Loucy (cell line): Measurements from ENCODE around the gene GPN1.

Experiments
- H2AFZ ChIP-seq: fragments of 200-600 bp; sonication (generic); 2 replicates; pipeline ENCODE4 v1.6.0; 2016; ENCODE audit warnings: antibody characterized with exemption, mild to moderate bottlenecking, low read length, moderate library complexity
- H3F3A ChIP-seq: fragments of 200-600 bp; 2 replicates; pipeline ENCODE4 v1.6.0; 2016; ENCODE audit warnings: antibody characterized with exemption, low read depth, mild to moderate bottlenecking
- H3K27me3 ChIP-seq: fragments of 200-600 bp; sonication (generic); 2 replicates; pipeline ENCODE4 v1.6.1; 2014; ENCODE audit warnings: low read length, mild to moderate bottlenecking; ENCODE audit not compliant: insufficient read depth, poor library complexity, severe bottlenecking
- H3K36me3 ChIP-seq: fragments of 200-600 bp; sonication (generic); 2 replicates; pipeline ENCODE4 v1.6.1; 2016; ENCODE audit warnings: low read length; ENCODE audit not compliant: insufficient read depth
- H3K4me1 ChIP-seq: fragments of 200-600 bp; sonication (generic); 2 replicates; pipeline ENCODE4 v1.5.1; 2014; ENCODE audit warnings: low read length, mild to moderate bottlenecking; ENCODE audit not compliant: insufficient read depth, poor library complexity, severe bottlenecking
- H3K4me2 ChIP-seq: fragments of 200-600 bp; sonication (generic); 2 replicates; pipeline ENCODE4 v1.6.0; 2014; ENCODE audit warnings: antibody characterized with exemption, low read length, low read depth, mild to moderate bottlenecking; ENCODE audit not compliant: poor library complexity, severe bottlenecking
- H3K4me3 ChIP-seq: fragments of 200-600 bp; sonication (generic); 2 replicates; pipeline ENCODE4 v1.5.1; 2014; ENCODE audit warnings: low read length, mild to moderate bottlenecking, mixed read lengths; ENCODE audit not compliant: poor library complexity, severe bottlenecking
- H3K79me2 ChIP-seq: fragments of 200-600 bp; sonication (generic); 2 replicates; pipeline ENCODE4 v1.6.1; 2014; ENCODE audit warnings: low read length; ENCODE audit not compliant: insufficient read depth
- H3K9ac ChIP-seq: fragments of 200-600 bp; sonication (generic); 2 replicates; pipeline ENCODE4 v1.6.0; 2014; ENCODE audit warnings: mild to moderate bottlenecking, low read depth, low read length, moderate library complexity; ENCODE audit not compliant: poor library complexity, severe bottlenecking
- H3K9me2 ChIP-seq: fragments of 200-600 bp; sonication (generic); replicated peaks from 2 replicates; pipeline ENCODE4 v1.6.1; 2016; ENCODE audit warnings: low read depth, low read length, mixed read lengths
- H3K9me3 ChIP-seq: fragments of 200-600 bp; sonication (generic); 2 replicates; pipeline ENCODE4 v1.6.1; 2014; ENCODE audit warnings: mild to moderate bottlenecking, antibody characterized with exemption, low read length, low read depth; ENCODE audit not compliant: insufficient read depth
- H4K20me1 ChIP-seq: fragments of 200-600 bp; sonication (generic); 2 replicates; pipeline ENCODE4 v1.6.0; 2014; ENCODE audit warnings: antibody characterized with exemption, low read length, mild to moderate bottlenecking; ENCODE audit not compliant: insufficient read depth, poor library complexity, severe bottlenecking
- CTCF ChIP-seq: fragments of 200-600 bp; sonication (generic); conservative IDR thresholded peaks from 2 replicates; pipeline ENCODE4 v1.5.1; 2014; ENCODE audit warnings: mild to moderate bottlenecking, antibody characterized with exemption, low read length
- EZH2phosphoT487 ChIP-seq: fragments of 200-600 bp; IDR thresholded peaks from 2 replicates; pipeline ENCODE4 v1.6.1; 2018; ENCODE audit warnings: antibody characterized with exemption, mild to moderate bottlenecking, moderate library complexity, borderline replicate concordance

The GPN1 gene

GRCh38 chr2:27685577-27685976 lies 56.7 kb downstream of the GPN1 start:
- H4K20me1 ChIP-seq: no peaks in the 10 kb centered on the region
- H3K4me1 ChIP-seq: peaks cover 14% of the 10 kb centered on the region
- H3K36me3 ChIP-seq: peaks cover 23% of the 10 kb centered on the region; the same call in 1 of the 2 replicates
- no peaks in the 10 kb centered on the region for H3K9me2 ChIP-seq
- no peak overlapping the region for H2AFZ ChIP-seq
- TF ChIP-seq CTCF (no peak), EZH2phosphoT487 (no peak)
- peak overlapping the region; percentile 64 for H3K9ac ChIP-seq
- H3K9me3 ChIP-seq: no peaks in the 10 kb centered on the region
- H3K4me2 ChIP-seq: peak overlapping the region; percentile 62
- peaks cover 3% of the 10 kb centered on the region for H3F3A ChIP-seq
- H3K4me3 ChIP-seq: peak overlapping the region; percentile 58
- no peaks in the 10 kb centered on the region for H3K79me2 ChIP-seq
- H3K27me3 ChIP-seq: no peaks in the 10 kb centered on the region

GRCh38 chr2:27687232-27687631 lies 58.4 kb downstream of the GPN1 start:
- H3K79me2 ChIP-seq: no peaks in the 10 kb centered on the region
- H3K4me2 ChIP-seq: no peak overlapping the region
- TF ChIP-seq CTCF (no peak), EZH2phosphoT487 (no peak)
- no peaks in the 10 kb centered on the region for H3K9me2 ChIP-seq
- peaks cover 23% of the 10 kb centered on the region; the same call in 1 of the 2 replicates for H3K36me3 ChIP-seq
- H3K9ac ChIP-seq: no peak overlapping the region
- H3K4me3 ChIP-seq: no peak overlapping the region
- no peaks in the 10 kb centered on the region for H4K20me1 ChIP-seq
- H3K9me3 ChIP-seq: no peaks in the 10 kb centered on the region
- no peak overlapping the region for H2AFZ ChIP-seq
- H3K4me1 ChIP-seq: peaks cover 14% of the 10 kb centered on the region
- no peaks in the 10 kb centered on the region for H3K27me3 ChIP-seq
- H3F3A ChIP-seq: peaks cover 3% of the 10 kb centered on the region

- H3F3A ChIP-seq: peaks cover 3% of the 10 kb centered on the region
- H3K9me3 ChIP-seq: no peaks in the 10 kb centered on the region
- no peak overlapping the region for H3K4me2 ChIP-seq
- H3K36me3 ChIP-seq: peaks cover 15% of the 10 kb centered on the region; the same call in 1 of the 2 replicates
- no peak overlapping the region for H3K4me3 ChIP-seq
- H3K79me2 ChIP-seq: no peaks in the 10 kb centered on the region
- H3K4me1 ChIP-seq: peaks cover 11% of the 10 kb centered on the region
- H3K9me2 ChIP-seq: no peaks in the 10 kb centered on the region
- no peak for TF ChIP-seq CTCF
- no peak for TF ChIP-seq EZH2phosphoT487
- no peaks in the 10 kb centered on the region for H3K27me3 ChIP-seq
- no peak overlapping the region for H3K9ac ChIP-seq
- H4K20me1 ChIP-seq: no peaks in the 10 kb centered on the region
- H2AFZ ChIP-seq: no peak overlapping the region
Measured at GRCh38 chr2:27689424-27689823, 60.6 kb downstream of the GPN1 start.
